WTC11 (cell line): Measurements from ENCODE around the gene INS. TPM values are rescaled to one million over a fixed set of nuclear protein-coding genes. Genes with fewer than 3 reads are reported as not detected.

Source experiments
- ATAC-seq: fragments of 200-7000 bp; cut with Tn5 transposase; 2 replicates; pipeline ENCODE4 v1.10.0; 2021; ENCODE audit warnings: mild to moderate bottlenecking, moderate library complexity
- CTCF ChIA-PET: fragments of 300-600 bp; sonication (Branson Sonifier 250); formaldehyde crosslinking; loops from one replicate; lab custom pipeline; 2021; ENCODE audit warnings: antibody characterized with exemption; lab: Charles Lee
- POLR2A ChIA-PET: fragments of 350-600 bp; sonication (Branson Sonifier 250); formaldehyde crosslinking; loops from one replicate; lab custom pipeline; 2021; ENCODE audit warnings: antibody characterized with exemption; lab: Charles Lee
- DNase-seq: peaks from one replicate; pipeline ENCODE4 v3.0.0; 2021; ENCODE audit warnings: low spot score
- H3K27ac Mint-ChIP-seq: 2 replicates; pipeline ENCODE4 v1.8.0; 2021; ENCODE audit warnings: mixed read lengths
- H3K27me3 Mint-ChIP-seq: 2 replicates; pipeline ENCODE4 v1.8.0; 2021; ENCODE audit warnings: low read depth, mild to moderate bottlenecking, moderate library complexity, mixed read lengths
- H3K36me3 Mint-ChIP-seq: 2 replicates; pipeline ENCODE4 v1.8.0; 2021; ENCODE audit warnings: mixed read lengths
- H3K4me1 Mint-ChIP-seq: 2 replicates; pipeline ENCODE4 v1.8.0; 2022; ENCODE audit warnings: mixed read lengths
- H3K4me3 Mint-ChIP-seq: 2 replicates; pipeline ENCODE4 v1.8.0; 2021; ENCODE audit warnings: mild to moderate bottlenecking, moderate library complexity, mixed read lengths
- H3K9me3 Mint-ChIP-seq: 2 replicates; pipeline ENCODE4 v1.8.0; 2021; ENCODE audit warnings: mixed read lengths
- AFF4 ChIP-seq: sonication (generic); formaldehyde crosslinking; IDR thresholded peaks from 2 replicates; pipeline ENCODE4 v1.8.1; 2023; ENCODE audit warnings: mild to moderate bottlenecking, missing genetic modification reagents, borderline replicate concordance
- ATF1 ChIP-seq: sonication (generic); formaldehyde crosslinking; IDR thresholded peaks from 2 replicates; pipeline ENCODE4 v1.8.1; 2023; ENCODE audit warnings: mild to moderate bottlenecking, moderate library complexity, missing genetic modification reagents
- CBFB ChIP-seq: sonication (generic); formaldehyde crosslinking; IDR thresholded peaks from 2 replicates; pipeline ENCODE4 v1.8.1; 2022; ENCODE audit warnings: mild to moderate bottlenecking, low read depth, missing genetic modification reagents
- CREM ChIP-seq: sonication (generic); formaldehyde crosslinking; IDR thresholded peaks from 2 replicates; pipeline ENCODE4 v1.8.1; 2022; ENCODE audit warnings: mild to moderate bottlenecking, missing genetic modification reagents, moderate library complexity
- E2F1 ChIP-seq: sonication (generic); formaldehyde crosslinking; IDR thresholded peaks from 2 replicates; pipeline ENCODE4 v1.8.0; 2022; ENCODE audit warnings: mild to moderate bottlenecking, missing genetic modification reagents
- ETV6 ChIP-seq: sonication (generic); formaldehyde crosslinking; IDR thresholded peaks from 2 replicates; pipeline ENCODE4 v1.8.1; 2022; ENCODE audit warnings: mild to moderate bottlenecking, missing genetic modification reagents
- FOXK1 ChIP-seq: sonication (generic); formaldehyde crosslinking; IDR thresholded peaks from 2 replicates; pipeline ENCODE4 v1.8.0; 2022; ENCODE audit warnings: mild to moderate bottlenecking, moderate library complexity, missing genetic modification reagents
- FOXP1 ChIP-seq: sonication (generic); formaldehyde crosslinking; IDR thresholded peaks from 2 replicates; pipeline ENCODE4 v1.8.0; 2022; ENCODE audit warnings: missing genetic modification reagents, mild to moderate bottlenecking, moderate library complexity, borderline replicate concordance
- GTF2I ChIP-seq: fragments of 250-450 bp; sonication (Bioruptor Pico); conservative IDR thresholded peaks from 2 replicates; pipeline ENCODE4 v1.4.0; 2021; ENCODE audit warnings: mild to moderate bottlenecking
- HMGXB4 ChIP-seq: sonication (generic); formaldehyde crosslinking; IDR thresholded peaks from 2 replicates; pipeline ENCODE4 v1.8.1; 2023; ENCODE audit warnings: mild to moderate bottlenecking, moderate library complexity, missing genetic modification reagents
- MLX ChIP-seq: sonication (generic); formaldehyde crosslinking; IDR thresholded peaks from 2 replicates; pipeline ENCODE4 v1.8.1; 2023; ENCODE audit warnings: mild to moderate bottlenecking, missing genetic modification reagents, moderate library complexity
- MYBL2 ChIP-seq: sonication (generic); formaldehyde crosslinking; IDR thresholded peaks from 2 replicates; pipeline ENCODE4 v1.8.1; 2023; ENCODE audit warnings: mild to moderate bottlenecking, moderate library complexity, missing genetic modification reagents
- NFATC4 ChIP-seq: fragments of 250-450 bp; sonication (Bioruptor Pico); IDR thresholded peaks from 2 replicates; pipeline ENCODE4 v1.9.0; 2021; ENCODE audit warnings: mild to moderate bottlenecking
- PREB ChIP-seq: sonication (generic); formaldehyde crosslinking; IDR thresholded peaks from 2 replicates; pipeline ENCODE4 v1.8.1; 2022; ENCODE audit warnings: mild to moderate bottlenecking, missing genetic modification reagents, moderate library complexity, borderline replicate concordance
- SMAD3 ChIP-seq: sonication (generic); formaldehyde crosslinking; IDR thresholded peaks from 2 replicates; pipeline ENCODE4 v1.8.0; 2022; ENCODE audit warnings: missing genetic modification reagents, mild to moderate bottlenecking, borderline replicate concordance
- SOX15 ChIP-seq: fragments of 250-450 bp; sonication (Bioruptor Pico); IDR thresholded peaks from 2 replicates; pipeline ENCODE4 v1.9.0; 2021; ENCODE audit warnings: mild to moderate bottlenecking
- TEAD4 ChIP-seq: sonication (generic); formaldehyde crosslinking; IDR thresholded peaks from 2 replicates; pipeline ENCODE4 v1.8.0; 2022; ENCODE audit warnings: mild to moderate bottlenecking, missing genetic modification reagents
- TP53 ChIP-seq: sonication (generic); formaldehyde crosslinking; IDR thresholded peaks from 2 replicates; pipeline ENCODE4 v1.8.1; 2023; ENCODE audit warnings: mild to moderate bottlenecking, missing genetic modification reagents
- ZBTB43 ChIP-seq: sonication (generic); formaldehyde crosslinking; IDR thresholded peaks from 2 replicates; pipeline ENCODE4 v1.8.1; 2023; ENCODE audit warnings: mild to moderate bottlenecking, missing genetic modification reagents
- ZNF232 ChIP-seq: sonication (generic); formaldehyde crosslinking; IDR thresholded peaks from 2 replicates; pipeline ENCODE4 v1.8.0; 2022; ENCODE audit warnings: mild to moderate bottlenecking, missing genetic modification reagents
- ZNF263 ChIP-seq: sonication (generic); formaldehyde crosslinking; IDR thresholded peaks from 2 replicates; pipeline ENCODE4 v1.8.1; 2022; ENCODE audit warnings: low read depth, mild to moderate bottlenecking, moderate library complexity, missing genetic modification reagents
- ZNF416 ChIP-seq: fragments of 250-450 bp; sonication (Bioruptor Pico); IDR thresholded peaks from 2 replicates; pipeline ENCODE4 v1.9.0; 2021; ENCODE audit warnings: mild to moderate bottlenecking, inconsistent platforms
- total RNA-seq: library from RNA; stranded (reverse); gene quantifications from 3 replicates; pipeline ENCODE4 v1.2.3, GENCODE V29; 2021

INS gene
- total RNA-seq, 1 experiment from 2014 or later = not detected

GRCh38 chr11:2204361-2205213, 43.6 kb upstream of the INS start (continued):
- TF ChIP-seq AFF4 (CRISPR knock-in tag) (no peak), ATF1 (CRISPR knock-in tag) (no peak), E2F1 (no peak), FOXK1 (CRISPR knock-in tag) (no peak), ZNF263 (CRISPR knock-in tag) (no peak), SMAD3 (CRISPR knock-in tag) (no peak)

GRCh38 chr11:2203440-2204259, 42.6 kb upstream of the INS start:
- Mint-ChIP-seq H3K4me1 (no peaks in the 10 kb centered on the region), H3K27me3 (peaks cover 4% of the 10 kb centered on the region; the same call in 1 of the 2 replicates), H3K36me3 (no peaks in the 10 kb centered on the region), H3K4me3 (no peak overlapping the region), H3K27ac (no peak overlapping the region), H3K9me3 (no peaks in the 10 kb centered on the region)
- TF ChIP-seq FOXP1 (CRISPR knock-in tag) (no peak), SOX15 (no peak), GTF2I (CRISPR knock-in tag) (no peak), PREB (CRISPR knock-in tag) (no peak), ZNF232 (CRISPR knock-in tag) (no peak), MYBL2 (CRISPR knock-in tag) (no peak)
- ChIA-PET POLR2A (no interaction called here), CTCF (interaction anchor here (1.3 to 2.2 kb wide), 2 partner anchors 94 to 101 kb away, joined by 5 to 7 read pairs; no protein-coding TSS in a partner anchor)
- ATAC-seq (no peak), DNase-seq (peak; percentile 7)

GRCh38 chr11:2202900-2203439, 42.0 kb upstream of the INS start:
- H3K4me3 Mint-ChIP-seq = no peak overlapping the region
- no peak overlapping the region for H3K27ac Mint-ChIP-seq
- H3K4me1 Mint-ChIP-seq = no peaks in the 10 kb centered on the region
- ChIA-PET CTCF (interaction anchor here (1.3 to 2.2 kb wide), 2 partner anchors 95 to 102 kb away, joined by 5 to 7 read pairs; no protein-coding TSS in a partner anchor), POLR2A (no interaction called here)
- no peaks in the 10 kb centered on the region for H3K9me3 Mint-ChIP-seq
- no peak for ATAC-seq
- no peaks in the 10 kb centered on the region for H3K36me3 Mint-ChIP-seq
- peak; percentile 4 for DNase-seq
- peaks cover 4% of the 10 kb centered on the region; the same call in 1 of the 2 replicates for H3K27me3 Mint-ChIP-seq
- TF ChIP-seq TP53 (no peak), TEAD4 (no peak), CREM (no peak), MLX (CRISPR knock-in tag) (no peak), HMGXB4 (no peak), ETV6 (CRISPR knock-in tag) (no peak), ZBTB43 (CRISPR knock-in tag) (no peak), NFATC4 (CRISPR knock-in tag) (no peak), CBFB (CRISPR knock-in tag) (no peak), ZNF416 (no peak)
